HUDEP-2 (cell line): Measurements from ENCODE around the gene FBXL12.
"Not testable (repeated sequence)": the region's sequence is repeated elsewhere in the genome, so short reads cannot be mapped to it uniquely, and the experiment has no call there.

ENCODE experiments used
- DNase-seq, 76 experiments: peaks; one replicate each; lab custom pipeline; 2025; ENCODE audit not compliant: unreplicated experiment in 76 of 76; lab: John Stamatoyannopoulos, UW

The FBXL12 gene

DNA sequence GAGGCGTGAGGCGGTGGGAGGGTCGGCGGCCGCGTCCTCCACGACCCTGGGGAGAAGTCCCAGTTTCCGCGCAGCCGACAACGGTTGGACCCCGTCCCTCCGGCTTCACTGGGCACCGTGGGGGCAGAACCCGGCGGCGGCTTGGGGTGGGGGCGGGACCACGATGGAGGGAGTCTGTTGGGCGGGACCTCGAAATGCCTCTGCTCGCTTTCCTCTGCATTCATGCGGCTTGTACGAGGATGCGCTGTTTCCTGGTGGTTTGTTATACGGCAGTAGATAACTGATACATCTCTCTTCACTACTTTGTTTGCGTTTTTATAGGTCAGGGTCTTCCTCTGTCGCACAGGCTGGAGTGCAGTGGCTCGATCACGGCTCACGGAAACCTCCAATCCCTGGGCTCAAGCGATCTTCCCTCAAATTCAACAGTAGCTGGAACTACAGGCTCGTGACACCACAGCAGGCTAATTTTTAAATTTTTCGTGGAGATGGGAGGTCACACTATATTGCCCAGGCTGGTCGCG, 25.7 kb downstream of the FBXL12 start:
- DNase-seq = peak in 19 of 76 experiments; percentile 5 to 54 (median 21)

DNA sequence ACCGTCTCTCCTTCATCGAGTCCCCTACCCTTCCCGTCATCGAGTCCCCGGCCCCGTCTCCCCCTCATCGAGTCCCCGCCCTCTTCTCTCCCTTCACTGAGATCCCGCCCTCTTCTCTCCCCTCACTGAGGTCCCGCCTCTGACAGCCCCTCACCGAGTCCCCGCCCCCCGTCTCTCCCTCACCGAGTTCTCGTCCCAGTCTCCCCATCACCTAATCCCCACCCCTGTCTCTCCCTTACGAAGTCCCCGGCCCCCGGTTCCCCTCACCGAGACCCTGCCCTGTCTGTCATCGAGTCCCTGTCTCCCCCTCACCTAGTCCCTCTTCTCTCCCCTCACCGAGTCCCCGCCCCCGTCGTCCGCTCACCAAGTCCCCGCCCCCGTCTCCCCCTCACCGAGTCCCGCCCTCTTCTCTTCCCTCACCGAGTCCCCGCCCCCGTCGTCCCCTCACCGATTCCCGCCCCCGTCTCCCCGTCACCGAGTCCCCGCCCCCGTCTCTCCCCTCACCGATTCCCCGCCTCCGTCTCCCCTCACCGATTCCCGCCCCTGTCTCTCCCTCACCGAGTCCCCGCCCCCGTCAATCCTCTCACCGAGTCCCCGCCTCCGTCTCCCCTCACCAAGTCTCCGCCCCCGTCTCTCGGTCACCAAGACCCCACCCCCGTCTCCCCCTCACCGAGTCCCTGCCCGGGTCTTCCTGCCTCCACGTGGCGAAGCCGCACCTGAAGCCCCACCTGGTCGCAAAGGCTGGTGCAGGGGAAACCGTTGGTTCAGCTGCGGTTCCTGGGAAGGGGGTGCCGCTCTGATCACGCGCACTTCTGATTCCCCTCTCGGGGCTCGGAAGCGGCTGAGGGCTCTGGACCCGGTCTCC, 26.4 kb downstream of the FBXL12 start:
- peak in 67 of 76 experiments; percentile 46 to 98 (median 87) for DNase-seq

DNA sequence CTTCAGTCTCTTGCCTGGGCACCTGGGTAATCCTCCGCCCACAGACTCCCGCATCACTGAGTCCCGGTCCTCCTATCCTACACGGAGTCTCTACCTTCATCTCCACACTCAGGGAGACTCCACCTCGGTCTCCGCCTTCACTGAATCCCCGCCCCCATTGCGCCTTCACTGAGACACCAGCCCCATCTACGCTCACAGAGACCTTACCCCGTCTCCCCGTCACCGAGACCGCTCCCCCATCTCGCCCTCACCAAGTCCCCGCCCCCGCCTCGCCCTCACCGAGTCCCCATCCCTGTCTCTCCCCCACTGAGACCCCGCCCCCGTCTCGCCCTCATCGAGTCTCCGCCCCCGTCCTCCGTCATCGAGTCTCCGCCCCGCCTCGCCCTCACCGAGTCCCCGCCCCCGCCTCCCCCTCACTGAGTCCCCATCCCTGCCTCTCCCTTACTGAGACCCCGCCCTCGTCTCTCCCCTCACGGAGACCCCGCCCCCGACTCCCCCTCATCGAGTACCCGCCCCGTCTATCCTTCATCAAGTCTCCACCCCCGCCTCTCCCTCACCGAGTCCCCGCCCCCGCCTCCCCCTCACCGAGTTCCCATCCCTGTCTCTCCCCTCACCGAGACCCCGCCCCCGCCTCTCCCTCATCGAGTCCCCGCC, 27.2 kb downstream of the FBXL12 start:
- peak in 72 of 76 experiments; percentile 20 to 99 (median 90) for DNase-seq

DNA sequence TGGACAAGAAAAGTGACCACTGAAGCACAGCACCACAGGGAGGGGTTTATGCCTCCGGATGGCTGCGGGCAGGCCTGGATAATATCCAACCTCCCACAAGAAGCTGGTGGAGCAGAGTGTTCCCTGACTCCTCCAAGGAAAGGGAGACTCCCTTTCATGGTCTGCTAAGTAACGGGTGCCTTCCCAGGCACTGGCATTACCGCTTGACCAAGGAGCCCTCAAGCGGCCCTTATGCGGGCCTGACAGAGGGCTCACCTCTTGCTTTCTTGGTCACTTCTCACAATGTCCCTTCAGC, 27.9 kb downstream of the FBXL12 start:
- DNase-seq = not testable (repeated sequence)

DNA sequence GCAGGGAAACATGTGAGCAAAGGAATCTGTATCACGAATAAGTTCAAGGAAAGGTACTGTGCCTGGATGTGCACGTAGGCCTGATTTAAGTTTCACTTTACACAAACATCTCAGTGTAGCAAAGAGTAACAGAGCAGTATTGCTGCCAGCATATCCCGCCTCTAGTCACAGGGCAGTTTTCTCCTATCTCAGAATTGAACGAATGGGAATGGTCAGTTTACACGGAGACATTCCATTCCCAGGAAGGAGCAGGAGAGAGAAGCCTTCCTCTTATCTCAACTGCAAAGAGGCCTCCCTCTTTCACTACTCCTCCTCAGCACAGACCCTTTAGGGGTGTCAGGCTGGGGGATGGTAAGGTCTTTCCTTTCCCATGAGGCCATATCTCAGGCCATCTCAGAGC, 29.3 kb downstream of the FBXL12 start:
- not testable (repeated sequence) for DNase-seq

DNA sequence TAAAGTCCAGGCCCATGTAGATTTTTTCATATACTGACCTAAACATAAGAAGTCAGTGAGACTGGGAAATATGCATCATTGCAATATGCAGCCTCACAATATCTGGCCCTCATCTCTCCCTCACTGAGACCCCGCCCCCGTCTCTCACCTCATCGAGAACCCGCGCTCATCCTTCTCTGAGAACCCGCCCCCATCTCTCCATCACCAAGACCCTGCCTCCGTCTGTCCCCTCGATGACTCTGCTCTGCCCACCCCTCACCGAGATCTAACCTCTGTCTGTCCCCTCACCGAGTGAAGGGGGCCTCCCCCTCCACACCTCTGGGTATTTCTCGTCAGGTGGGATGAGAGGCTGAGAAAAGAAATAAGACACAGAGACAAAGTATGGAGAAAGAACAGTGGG, 29.8 kb downstream of the FBXL12 start:
- no peak for DNase-seq

DNA sequence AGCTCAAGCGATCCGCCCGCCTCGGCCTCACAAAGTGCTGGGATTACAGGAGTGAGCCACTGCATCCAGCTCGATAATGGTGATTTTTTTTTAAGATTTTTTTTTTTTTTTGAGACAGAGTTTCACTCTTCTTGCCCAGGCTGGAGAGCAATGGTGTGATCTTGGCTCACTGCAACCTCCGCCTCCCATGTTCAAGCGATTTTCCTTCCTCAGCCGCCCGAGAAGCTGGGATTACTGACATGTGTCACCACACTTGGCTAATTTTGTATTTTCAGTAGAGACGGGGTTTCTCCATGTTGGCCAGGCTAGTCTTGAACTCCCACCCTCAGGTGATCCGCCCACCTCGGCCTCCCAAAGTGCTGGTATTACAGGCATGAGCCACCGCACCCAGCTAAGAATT, 30.3 kb downstream of the FBXL12 start:
- not testable (repeated sequence) for DNase-seq

DNA sequence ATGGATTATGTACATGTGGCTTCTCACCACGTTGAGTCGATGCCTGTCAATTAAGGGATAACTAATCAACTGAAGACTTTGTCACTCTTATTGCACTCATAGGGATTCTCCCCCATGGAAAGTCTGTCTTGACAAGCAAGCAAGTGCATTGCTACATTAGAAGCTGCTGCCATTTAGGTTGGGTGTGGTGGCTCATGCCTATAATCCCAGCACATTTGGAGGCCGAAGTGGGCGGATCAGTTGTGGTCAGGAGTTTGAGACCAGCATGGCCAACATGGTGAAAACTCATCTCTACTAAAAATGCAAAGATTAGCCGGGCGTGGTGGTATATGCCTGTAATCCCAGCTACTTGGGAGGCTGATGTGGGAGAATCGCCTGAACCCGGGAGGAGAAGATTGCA, 32.1 kb downstream of the FBXL12 start:
- DNase-seq = no peak

DNA sequence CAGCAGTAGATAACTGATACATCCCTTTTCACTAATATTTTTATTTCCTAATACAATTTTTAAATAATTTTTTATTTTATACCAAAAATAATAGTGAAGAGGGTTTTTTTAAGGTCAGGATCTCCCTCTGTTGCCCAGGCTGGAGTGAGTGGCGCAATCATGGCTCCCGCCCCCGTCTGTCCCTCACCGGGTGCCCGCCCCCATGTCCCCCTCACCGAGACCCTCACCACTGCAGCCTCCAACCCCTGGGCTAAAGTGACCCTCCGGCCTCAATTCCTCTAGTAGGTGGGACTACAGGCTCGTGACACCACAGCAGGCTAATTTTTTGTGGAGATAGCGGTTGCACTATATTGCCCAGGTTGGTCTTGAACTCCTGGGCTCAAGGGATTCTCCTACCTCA, 32.5 kb downstream of the FBXL12 start:
- no peak for DNase-seq

DNA sequence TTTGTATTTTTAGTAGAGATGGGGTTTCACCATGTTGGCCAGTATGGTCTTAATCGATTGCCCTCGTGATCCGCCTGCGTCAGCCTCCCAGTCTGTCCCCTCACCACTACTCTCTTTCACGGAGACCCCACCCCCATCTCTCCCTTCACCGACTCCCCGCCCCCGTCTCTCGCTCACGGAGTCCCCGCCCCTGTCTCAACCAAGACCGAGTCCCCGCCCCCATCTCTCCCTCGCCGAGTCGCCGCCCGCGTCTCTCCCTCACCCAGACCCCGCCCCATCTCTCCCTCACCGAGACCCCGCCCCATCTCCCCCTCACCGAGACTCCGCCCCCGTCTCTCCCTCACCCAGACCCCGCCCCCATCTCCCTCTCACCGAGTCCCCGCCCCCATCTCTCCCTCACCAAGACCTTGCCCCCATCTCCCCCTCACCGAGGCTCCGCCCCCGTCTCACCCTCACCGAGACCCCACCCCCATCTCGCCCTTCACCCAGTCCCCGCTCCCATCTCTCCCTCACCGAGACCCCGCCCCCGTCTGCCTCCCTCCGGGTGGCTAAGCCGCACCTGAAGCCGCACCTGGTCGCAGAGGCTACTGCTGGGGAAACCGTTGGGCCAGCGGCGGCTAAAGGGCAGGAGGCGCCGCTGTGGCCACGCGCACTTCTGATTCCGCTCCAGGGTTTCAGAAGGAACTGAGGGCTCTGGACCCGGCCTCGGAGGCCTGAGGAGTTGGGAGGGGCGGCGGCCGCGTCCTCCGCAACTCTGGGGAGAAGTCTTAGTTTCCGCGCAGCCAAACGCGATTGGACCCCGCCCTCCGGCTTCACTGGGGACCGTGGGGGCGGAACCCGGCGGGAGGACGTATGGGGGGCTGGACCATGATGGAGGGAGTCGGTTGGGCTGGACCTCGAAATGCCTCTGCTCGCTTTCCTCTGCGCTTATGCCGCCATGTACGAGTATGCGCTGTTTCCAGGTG, 33.2 kb downstream of the FBXL12 start:
- peak in 70 of 76 experiments; percentile 9 to 99 (median 82) for DNase-seq

DNA sequence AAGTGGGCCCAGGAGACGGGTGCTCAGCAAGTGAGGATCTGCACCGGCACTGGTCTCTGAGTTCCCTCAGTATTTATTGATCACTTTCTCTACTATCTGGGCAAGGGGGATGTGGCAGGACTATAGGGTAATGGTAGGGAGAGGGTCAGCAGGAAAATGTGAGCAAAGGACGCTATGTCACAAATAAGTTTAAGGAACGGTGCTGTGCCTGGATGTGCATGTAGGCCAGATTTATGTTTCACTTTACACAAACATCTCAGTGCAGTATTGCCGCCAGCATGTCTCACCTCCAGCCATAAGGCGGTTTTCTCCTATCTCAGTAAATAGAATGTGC, 34.7 kb downstream of the FBXL12 start:
- not testable (repeated sequence) for DNase-seq

DNA sequence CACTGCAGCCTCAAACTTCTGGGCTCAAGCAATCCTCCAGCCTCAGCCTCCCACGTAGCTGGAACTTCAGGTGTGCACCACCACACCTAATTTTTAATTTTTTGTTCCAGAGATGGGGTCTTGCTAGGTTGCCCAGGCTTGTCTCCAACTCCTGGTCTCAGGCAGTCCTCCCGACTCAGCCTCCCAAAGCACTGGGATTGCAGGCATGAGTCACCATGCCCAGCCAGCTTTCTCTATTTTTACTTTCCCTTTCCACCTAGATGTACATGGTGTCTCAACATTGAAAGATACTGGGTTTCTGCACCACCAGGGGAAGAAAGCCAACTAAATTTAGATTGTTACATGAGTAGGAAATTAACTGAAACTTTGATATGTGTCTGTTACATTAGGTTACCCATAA, 36.5 kb downstream of the FBXL12 start:
- DNase-seq = no peak

DNA sequence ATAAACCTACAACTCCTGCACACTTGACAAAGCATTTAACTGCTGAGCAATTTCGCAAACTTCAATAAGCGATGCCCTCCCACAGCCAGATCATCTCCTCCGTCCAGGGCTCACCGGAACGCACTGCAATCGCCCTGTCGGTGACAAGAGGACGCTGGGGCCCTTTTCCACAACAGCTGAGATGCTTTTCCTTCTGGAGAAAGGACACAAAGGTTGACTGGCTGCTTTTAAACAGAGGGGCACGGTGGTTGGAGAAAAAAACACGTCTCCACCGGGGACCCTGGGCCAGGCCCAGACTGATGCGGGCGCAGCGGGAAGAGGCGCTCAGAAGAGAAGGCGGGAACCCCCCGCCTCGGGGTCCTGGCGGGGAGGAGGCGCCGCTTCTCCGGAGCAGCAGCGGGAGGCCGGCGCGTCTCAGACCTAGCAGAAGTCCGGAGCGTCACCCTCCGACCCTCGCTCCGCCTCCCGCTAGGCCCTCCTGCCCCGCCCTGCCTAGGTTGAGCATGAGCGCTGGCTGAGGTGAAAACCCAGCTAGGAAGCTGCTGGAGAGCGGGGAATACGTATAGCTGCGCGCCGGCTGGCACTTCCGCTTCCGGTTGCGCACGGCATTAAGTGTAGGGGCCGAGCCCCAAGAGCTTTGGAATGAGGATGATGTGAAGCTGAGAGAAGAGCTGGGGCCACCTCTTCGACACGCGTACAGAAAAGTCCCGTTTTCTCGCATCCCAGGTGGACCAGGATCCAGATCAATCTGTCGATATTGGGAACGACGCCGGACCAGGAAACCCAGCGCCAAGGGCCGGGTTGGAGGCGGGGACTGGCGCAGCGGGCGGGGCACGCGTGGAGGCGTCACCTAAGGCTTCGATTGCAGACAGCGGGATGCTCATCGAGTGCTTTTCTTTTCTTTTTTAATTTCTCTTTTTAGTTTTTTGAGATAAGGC, 50.4 kb downstream of the FBXL12 start, which contains the start of gene ZNF846:
Gene ZNF846, minus strand, starts transcription at position 564 of the 938 bp plus-strand sequence. CDS start 3,788 bp downstream, outside the sequence.
- DNase-seq = peak; percentile 44 to 96 (median 90)
